CD4-positive, alpha-beta T cell treated with Interleukin-21 for 1 hour (primary cell): ENCODE data around the gene USP38.
A peak's percentile ranks its signal among the peaks of the same experiment; 100 is the strongest.
"Not testable (repeated sequence)": the region's sequence is repeated elsewhere in the genome, so short reads cannot be mapped to it uniquely, and the experiment has no call there.

Experiments used
- DNase-seq: peaks from one replicate; pipeline ENCODE4 v3.0.0-alpha.2; 2020

Gene USP38

DNA sequence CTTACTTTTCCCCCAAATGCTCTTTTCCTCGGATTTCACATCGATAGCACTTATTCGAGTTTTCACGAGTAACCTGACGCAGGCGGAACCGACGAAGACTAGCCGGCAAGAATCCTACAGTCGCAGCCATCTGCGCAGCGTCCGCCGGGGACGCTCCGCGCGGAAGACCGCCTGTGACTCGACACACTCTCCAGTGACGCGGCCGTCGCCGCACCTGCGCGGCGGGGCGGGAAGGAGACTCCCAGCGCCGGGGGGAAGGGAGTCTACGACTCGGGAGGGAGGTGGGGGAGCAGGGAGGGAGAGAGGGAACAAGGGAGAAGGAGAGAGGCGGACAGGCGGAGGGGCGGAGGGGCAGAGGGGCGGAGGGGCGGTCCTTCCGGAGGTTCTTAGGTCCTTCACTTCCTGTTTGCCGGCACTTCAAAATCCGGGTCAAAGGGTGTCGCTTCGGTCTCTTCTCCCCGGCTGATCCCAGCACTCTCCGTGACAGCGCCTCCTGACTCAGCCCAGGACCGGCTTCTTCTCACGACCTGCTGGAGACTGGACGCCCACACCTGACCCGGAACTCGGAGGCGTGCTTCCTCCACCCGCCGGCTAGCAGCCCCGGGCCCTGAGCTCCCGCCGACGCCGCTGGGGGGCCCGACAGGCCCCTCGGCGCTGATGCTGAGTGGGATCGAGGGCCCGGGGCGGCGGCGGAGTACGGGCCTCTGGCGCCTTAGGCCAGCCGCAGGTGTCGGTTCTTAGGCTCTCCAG, at the start of gene USP38:
USP38 (plus strand) TSS at position 415 of the 750 bp plus-strand sequence. CDS start 534 bp downstream, outside the sequence.
- peak; percentile 90 for DNase-seq

DNA sequence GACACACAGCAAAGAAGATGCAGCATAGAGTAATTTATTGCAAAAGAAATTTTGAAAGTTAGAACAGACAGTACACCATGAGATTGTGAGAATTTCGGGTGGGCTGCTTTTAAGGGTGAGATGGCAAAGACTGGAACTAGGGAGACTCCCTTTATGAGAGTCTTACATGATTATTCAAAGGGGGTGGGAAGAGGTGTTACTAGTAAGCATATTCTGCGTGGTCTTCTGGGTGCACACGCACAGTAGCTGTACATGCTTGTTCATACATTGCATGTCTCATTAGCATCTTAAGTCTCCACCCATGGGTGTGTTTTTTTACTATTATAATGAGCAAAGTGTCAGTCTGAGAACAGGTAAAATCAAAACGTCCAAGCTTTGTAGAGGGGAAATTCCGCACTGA, 49.4 kb upstream of the USP38 start:
- no peak for DNase-seq

DNA sequence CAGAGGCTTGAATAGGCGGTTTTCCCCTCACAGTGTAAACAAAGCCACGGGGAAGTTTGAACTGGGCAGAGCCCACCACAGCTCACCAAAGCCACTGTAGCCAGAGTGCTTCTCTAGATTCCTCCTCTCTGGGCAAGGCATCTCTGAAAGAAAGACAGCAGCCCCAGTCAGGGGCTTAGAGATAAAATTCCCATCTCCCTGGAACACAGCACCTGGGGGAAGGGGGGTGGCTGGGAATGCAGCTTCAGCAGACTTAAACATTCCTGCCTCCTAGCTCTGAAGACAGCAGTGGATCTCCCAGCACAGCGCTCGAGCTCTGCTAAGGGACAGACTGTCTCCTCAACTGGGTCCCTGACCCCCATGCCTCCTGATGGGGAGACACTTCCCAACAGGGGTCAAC, 44.0 kb upstream of the USP38 start:
- no peak for DNase-seq

GRCh38 chr4:143148521-143148920, 36.2 kb upstream of the USP38 start:
- no peak for DNase-seq

DNA sequence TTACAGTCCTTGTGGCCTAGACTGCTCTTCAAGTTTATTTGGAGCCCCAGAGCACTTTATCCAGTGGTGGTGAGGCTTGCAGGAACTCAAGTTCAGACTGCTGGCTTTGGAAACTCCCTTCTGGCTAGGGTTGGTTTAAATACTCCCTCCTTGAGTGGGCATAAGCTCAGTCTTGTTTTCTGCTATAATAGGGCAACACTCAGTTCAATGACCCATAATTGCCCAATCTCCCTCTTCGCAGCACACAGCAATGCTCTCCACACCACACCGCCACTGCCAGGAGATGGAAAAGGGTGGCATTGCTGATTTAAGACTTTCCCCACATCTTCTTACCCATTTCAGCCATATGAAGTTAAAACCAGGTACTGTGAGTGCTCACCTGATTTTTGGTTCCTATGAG, 27.9 kb upstream of the USP38 start:
- no peak for DNase-seq

DNA sequence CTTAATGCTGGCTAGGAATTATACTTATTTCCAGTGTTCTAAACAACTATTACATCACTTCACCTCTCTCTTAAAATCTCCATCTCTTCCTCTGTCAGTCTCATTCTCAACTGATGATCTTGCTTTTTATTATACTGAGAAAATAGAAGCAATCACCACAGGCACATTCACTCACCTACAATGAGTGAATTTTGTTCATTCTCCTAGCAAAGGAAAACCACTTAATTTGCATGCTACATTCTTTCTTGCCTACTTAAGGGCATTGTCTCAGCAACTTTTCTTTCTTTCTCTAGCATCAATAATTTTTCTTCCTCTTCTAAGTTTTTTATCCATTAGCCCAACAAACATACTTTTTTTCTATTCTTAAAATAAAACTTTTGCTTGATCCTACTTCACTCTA, 21.1 kb upstream of the USP38 start:
- DNase-seq = no peak

DNA sequence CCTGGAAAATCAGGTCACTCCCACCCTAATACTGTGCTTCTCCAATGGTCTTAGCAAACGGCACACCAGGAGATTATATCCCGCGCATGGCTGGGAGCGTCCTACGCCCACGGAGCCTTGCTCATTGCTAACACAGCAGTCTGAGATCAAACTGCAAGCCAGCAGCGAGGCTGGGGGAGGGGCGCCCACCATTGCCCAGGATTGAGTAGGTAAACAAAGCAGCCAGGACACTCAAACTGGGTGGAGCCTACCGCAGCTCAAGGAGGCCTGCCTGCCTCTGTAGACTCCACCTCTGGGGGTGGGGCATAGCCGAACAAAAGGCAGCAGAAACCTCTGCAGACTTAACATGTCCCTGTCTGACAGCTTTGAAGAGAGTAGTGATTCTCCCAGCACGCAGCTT, 18.0 kb upstream of the USP38 start:
- DNase-seq = not testable (repeated sequence)

GRCh38 chr4:143178923-143179322, 5.8 kb upstream of the USP38 start:
- no peak for DNase-seq

DNA sequence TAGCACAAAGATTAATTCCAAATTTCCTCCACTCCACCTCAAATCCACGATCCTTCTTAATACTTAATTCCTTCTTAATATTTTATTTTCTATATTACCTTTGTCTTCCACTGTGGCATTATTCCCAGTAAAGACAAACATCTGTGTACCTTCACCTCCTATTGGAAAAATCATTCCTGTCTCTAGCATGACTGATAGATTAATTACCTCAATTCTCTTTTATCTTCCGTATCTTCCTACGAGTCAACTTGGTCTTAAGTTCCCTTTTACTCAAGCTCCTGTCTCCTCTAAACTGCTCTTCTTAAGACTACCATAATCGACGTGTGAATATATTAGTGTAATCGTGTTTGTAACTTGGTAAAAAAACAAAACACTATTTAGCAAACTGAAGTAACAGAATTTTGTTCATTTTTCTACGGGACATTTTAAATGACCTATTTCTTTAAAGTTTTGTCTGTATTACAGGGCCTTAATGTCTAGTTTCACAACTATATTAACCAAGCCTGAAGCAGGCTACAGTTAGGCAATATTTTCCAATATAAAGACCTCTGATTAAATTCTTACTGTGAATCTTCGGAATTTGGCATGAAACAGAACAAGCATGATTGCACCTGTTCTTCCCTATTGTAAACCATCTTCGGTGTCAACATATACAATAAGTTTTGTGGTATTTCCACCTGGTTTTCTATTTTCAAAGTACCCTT, 1.1 kb upstream of the USP38 start:
- no peak for DNase-seq

GRCh38 chr4:143184217-143184502, 557 bp upstream of the USP38 start:
- no peak for DNase-seq

DNA sequence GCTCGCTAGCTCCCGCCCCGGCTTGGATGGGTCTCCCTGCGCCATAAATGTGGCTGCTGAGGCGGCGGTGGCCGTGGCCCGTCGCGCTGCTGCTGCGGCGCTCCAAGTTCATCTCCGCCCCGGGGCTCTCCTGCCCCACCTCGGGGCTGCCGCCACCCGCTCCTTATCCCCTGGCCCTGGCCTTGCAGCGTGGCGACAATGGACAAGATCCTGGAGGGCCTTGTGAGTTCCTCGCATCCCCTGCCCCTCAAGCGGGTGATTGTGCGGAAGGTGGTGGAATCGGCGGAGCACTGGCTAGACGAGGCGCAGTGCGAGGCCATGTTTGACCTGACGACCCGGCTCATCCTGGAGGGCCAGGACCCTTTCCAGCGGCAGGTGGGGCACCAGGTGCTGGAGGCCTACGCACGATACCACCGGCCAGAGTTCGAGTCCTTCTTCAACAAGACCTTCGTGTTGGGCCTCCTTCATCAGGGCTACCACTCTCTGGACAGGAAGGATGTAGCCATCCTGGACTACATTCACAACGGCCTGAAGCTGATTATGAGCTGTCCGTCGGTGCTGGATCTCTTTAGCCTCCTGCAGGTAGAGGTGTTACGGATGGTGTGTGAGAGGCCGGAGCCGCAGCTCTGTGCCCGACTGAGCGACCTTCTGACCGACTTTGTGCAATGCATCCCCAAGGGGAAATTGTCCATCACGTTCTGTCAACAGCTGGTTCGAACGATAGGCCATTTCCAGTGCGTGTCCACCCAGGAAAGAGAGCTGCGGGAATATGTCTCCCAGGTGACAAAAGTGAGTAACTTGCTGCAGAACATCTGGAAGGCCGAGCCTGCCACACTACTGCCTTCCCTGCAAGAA, 763 bp downstream of the USP38 start:
- DNase-seq = no peak

DNA sequence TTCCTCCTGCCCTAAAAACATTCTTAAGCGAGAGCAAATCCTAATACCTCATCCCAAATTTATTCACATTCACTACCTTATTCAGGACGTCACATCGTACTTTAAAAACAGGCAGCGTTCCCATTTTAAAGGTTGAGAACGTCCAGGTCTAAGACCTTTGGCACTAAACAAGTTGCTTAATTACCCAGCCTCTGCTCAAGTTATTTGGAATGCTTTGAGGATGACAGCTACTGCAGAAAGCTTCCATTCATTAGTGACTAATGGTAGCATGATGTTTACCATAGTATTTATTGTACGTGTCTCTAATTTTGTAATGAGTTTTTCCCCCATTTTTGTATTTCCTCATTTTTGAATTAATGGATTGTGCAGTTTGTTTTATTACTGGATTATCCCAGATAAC, 1.5 kb downstream of the USP38 start:
- no peak for DNase-seq

DNA sequence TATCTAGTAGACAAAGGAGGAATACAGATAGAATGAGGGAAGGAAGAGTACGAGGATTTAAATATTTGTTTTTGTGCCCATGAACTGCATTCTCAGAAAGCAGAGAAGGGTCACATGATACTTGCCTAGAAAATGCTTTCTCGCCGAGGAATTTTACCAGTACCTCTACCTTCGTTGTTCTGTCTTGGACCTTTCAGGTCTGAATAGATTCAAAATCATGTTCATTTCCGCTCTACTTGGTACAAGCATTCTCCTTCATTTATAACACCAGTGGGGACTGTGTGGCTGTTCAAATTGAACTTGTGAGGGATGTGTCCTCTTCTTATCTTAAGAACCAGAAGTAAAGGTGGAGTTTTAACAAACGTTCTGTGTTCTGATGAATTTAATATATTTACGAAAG, 1.9 kb downstream of the USP38 start:
- peak; percentile 29 for DNase-seq

- DNase-seq = no peak
These were observed 3.7 kb downstream of the USP38 start for GRCh38 chr4:143188136-143189088.

DNA sequence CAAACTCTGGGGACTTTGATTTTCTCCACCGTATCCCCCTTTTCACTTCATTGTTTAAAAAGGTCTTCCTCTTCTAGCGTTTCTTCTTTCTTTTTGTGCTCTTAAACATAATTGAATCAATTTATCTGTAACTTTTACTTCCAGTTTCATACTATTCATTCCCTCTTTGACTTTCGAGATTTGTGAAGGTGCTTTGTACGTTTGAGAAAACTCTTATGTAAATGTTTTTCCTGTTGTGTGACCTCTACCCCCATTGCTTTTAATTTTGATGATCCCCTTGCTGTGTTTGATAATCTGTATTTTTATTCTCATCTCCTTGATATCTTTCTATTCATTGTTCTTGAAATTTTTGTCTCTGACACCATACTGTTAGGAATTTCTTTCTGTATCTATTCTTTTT, 4.8 kb downstream of the USP38 start:
- DNase-seq = no peak

DNA sequence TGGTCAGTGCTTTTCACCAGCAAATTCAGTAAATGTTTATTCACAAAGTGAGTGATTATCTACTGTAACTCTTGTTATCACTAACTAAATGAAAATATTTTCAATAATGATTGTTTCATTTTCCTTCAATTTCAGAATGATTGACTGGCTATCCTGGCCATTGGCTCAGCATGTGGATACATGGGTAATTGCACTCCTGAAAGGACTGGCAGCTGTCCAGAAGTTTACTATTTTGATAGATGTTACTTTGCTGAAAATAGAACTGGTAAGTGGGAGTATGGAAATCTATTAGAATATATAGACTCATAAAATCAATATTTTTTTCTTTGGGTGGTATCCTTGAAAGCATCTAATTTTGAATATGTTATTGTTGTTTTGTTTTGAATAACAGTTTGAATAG, 10.9 kb downstream of the USP38 start:
- DNase-seq = no peak

DNA sequence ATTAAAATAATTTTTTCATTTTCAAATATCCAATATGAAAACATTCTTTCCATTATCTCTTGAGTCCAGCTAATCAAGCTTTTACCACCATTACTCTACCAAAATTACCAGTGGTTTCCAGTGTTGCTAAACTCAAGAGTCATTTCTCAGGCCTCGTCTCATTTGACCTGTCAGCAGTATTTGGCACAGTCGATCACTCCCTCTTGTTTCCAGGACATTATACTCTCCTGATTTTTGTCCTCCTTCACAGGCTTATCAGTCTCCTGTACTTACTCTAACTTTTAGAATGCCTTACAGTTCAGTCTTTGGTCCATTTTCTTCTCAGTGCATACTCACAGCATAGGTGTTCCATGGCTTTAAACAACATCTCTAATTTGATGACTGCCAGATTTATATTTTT, 11.6 kb downstream of the USP38 start:
- DNase-seq = no peak

- DNase-seq = no peak
These were observed 14.8 kb downstream of the USP38 start for GRCh38 chr4:143199503-143199902.

GRCh38 chr4:143202824-143203223, 18.1 kb downstream of the USP38 start:
- no peak for DNase-seq

GRCh38 chr4:143203577-143203976, 18.9 kb downstream of the USP38 start:
- DNase-seq = no peak

DNA sequence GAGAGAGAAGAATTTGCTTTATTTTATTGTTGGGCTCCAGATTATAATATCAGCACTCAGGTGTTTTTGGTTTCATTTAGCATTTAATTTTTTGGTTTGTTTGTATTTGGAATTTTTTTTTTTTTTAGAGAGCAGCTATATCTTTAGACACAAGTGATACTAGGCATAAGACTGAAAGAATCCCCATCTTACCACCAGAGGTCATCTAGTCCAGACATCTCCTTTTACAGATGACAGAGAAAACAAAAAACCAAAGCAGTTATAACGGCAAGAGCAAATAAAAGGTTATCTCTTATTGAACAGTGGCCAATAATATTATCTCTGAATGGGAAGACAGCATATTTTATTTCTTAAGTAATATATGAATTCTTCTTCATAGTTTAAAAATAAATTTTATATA, 22.8 kb downstream of the USP38 start:
- no peak for DNase-seq

- no peak for DNase-seq
These were observed 27.8 kb downstream of the USP38 start for GRCh38 chr4:143212566-143212965.

DNA sequence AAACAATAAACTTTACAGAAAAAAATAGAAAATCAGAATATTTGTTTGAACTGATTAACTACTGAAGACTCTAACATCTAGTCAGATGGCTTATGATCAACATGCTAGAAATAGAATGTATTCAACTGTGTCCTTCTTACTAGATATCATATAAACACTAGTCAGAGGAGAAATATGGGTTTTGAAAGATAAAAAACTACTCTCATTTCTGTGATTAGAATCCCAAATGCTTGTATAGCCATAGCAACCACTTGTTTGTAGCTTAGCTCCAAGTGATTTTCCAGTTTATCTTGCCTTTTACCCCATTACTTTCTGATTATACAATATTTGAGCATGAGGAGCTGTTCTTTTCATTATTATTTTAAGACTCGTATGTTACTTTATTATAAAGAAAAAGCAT, 31.2 kb downstream of the USP38 start:
- DNase-seq = no peak
